ENCODE results near the gene CYB561. TPM values are rescaled to one million over a fixed set of nuclear protein-coding genes. Genes with fewer than 3 reads are reported as not detected.
"Not testable (repeated sequence)": the region's sequence is repeated elsewhere in the genome, so short reads cannot be mapped to it uniquely, and the experiment has no call there.

The CYB561 gene
- total RNA-seq, 1 donor from 2014 or later: 4.2 TPM

- Histone ChIP-seq H3K9me3 (ENCODE audit: control insufficient read depth in 3 of 3, low read length in 3 of 3) (no peaks in the 10 kb centered on the region), H3K36me3 (ENCODE audit: control insufficient read depth in 3 of 3, insufficient read depth in 3 of 3, low read length in 3 of 3) (no peaks in the 10 kb centered on the region), H3K4me1 (ENCODE audit: control insufficient read depth in 3 of 3, insufficient read depth in 3 of 3, low read length in 3 of 3) (peaks cover 14 to 31% (median 25%) of the 10 kb centered on the region in 3 donors), H3K27me3 (ENCODE audit: control insufficient read depth in 3 of 3, insufficient read depth in 3 of 3, low read length in 3 of 3) (peaks cover 20 to 42% (median 24%) of the 10 kb centered on the region in 3 donors), H3K4me3 (ENCODE audit: low read length in 3 of 3) (no peak overlapping the region), H3K27ac (ENCODE audit: low read depth, low read length) (no peak overlapping the region), H3K9ac (ENCODE audit: low read depth in 1 of 3, low read length in 3 of 3) (no peak overlapping the region)
Measured at GRCh38 chr17:63474586-63475460, 28.7 kb upstream of the CYB561 start.

GRCh38 chr17:63474174-63474573 lies 28.1 kb upstream of the CYB561 start:
- no peaks in the 10 kb centered on the region for H3K36me3 ChIP-seq (ENCODE audit: control insufficient read depth in 3 of 3, insufficient read depth in 3 of 3, low read length in 3 of 3)
- no peak overlapping the region for H3K9ac ChIP-seq (ENCODE audit: low read depth in 1 of 3, low read length in 3 of 3)
- peaks cover 15 to 35% (median 18%) of the 10 kb centered on the region in 3 donors for H3K27me3 ChIP-seq (ENCODE audit: control insufficient read depth in 3 of 3, insufficient read depth in 3 of 3, low read length in 3 of 3)
- H3K9me3 ChIP-seq (ENCODE audit: control insufficient read depth in 3 of 3, low read length in 3 of 3): no peaks in the 10 kb centered on the region
- no peak overlapping the region for H3K4me3 ChIP-seq (ENCODE audit: low read length in 3 of 3)
- no peak overlapping the region for H3K27ac ChIP-seq (ENCODE audit: low read depth, low read length)
- H3K4me1 ChIP-seq (ENCODE audit: control insufficient read depth in 3 of 3, insufficient read depth in 3 of 3, low read length in 3 of 3): peaks cover 13 to 26% (median 24%) of the 10 kb centered on the region in 3 donors

- H3K9ac ChIP-seq (ENCODE audit: low read depth in 1 of 3, low read length in 3 of 3); H3K4me1 ChIP-seq (ENCODE audit: control insufficient read depth in 3 of 3, insufficient read depth in 3 of 3, low read length in 3 of 3); H3K4me3 ChIP-seq (ENCODE audit: low read length in 3 of 3); H3K36me3 ChIP-seq (ENCODE audit: control insufficient read depth in 3 of 3, insufficient read depth in 3 of 3, low read length in 3 of 3); H3K27ac ChIP-seq (ENCODE audit: low read depth, low read length); H3K9me3 ChIP-seq (ENCODE audit: control insufficient read depth in 3 of 3, low read length in 3 of 3); H3K27me3 ChIP-seq (ENCODE audit: control insufficient read depth in 3 of 3, insufficient read depth in 3 of 3, low read length in 3 of 3): not testable (repeated sequence)
Measured at GRCh38 chr17:63468099-63468498, 22.0 kb upstream of the CYB561 start.

GRCh38 chr17:63464691-63465236 lies 18.7 kb upstream of the CYB561 start:
- Histone ChIP-seq H3K4me3 (ENCODE audit: low read length in 3 of 3) (no peak overlapping the region), H3K27me3 (ENCODE audit: control insufficient read depth in 3 of 3, insufficient read depth in 3 of 3, low read length in 3 of 3) (peaks cover 0 to 2% (median 0%) of the 10 kb centered on the region in 3 donors), H3K9ac (ENCODE audit: low read depth in 1 of 3, low read length in 3 of 3) (no peak overlapping the region), H3K27ac (ENCODE audit: low read depth, low read length) (no peak overlapping the region), H3K36me3 (ENCODE audit: control insufficient read depth in 3 of 3, insufficient read depth in 3 of 3, low read length in 3 of 3) (no peaks in the 10 kb centered on the region), H3K9me3 (ENCODE audit: control insufficient read depth in 3 of 3, low read length in 3 of 3) (no peaks in the 10 kb centered on the region), H3K4me1 (ENCODE audit: control insufficient read depth in 3 of 3, insufficient read depth in 3 of 3, low read length in 3 of 3) (no peaks in the 10 kb centered on the region)

- Histone ChIP-seq H3K27ac (ENCODE audit: low read depth, low read length) (no peak overlapping the region), H3K27me3 (ENCODE audit: control insufficient read depth in 3 of 3, insufficient read depth in 3 of 3, low read length in 3 of 3) (peaks cover 0 to 2% (median 0%) of the 10 kb centered on the region in 3 donors), H3K4me1 (ENCODE audit: control insufficient read depth in 3 of 3, insufficient read depth in 3 of 3, low read length in 3 of 3) (no peaks in the 10 kb centered on the region), H3K9ac (ENCODE audit: low read depth in 1 of 3, low read length in 3 of 3) (no peak overlapping the region), H3K9me3 (ENCODE audit: control insufficient read depth in 3 of 3, low read length in 3 of 3) (no peaks in the 10 kb centered on the region), H3K36me3 (ENCODE audit: control insufficient read depth in 3 of 3, insufficient read depth in 3 of 3, low read length in 3 of 3) (no peaks in the 10 kb centered on the region), H3K4me3 (ENCODE audit: low read length in 3 of 3) (no peak overlapping the region)
Measured at GRCh38 chr17:63463771-63464170, 17.7 kb upstream of the CYB561 start.

- H3K27me3 ChIP-seq (ENCODE audit: control insufficient read depth in 3 of 3, insufficient read depth in 3 of 3, low read length in 3 of 3): no peaks in the 10 kb centered on the region
- H3K4me3 ChIP-seq (ENCODE audit: low read length in 3 of 3): no peak overlapping the region
- H3K27ac ChIP-seq (ENCODE audit: low read depth, low read length): peak overlapping the region; percentile 30
- H3K9me3 ChIP-seq (ENCODE audit: control insufficient read depth in 3 of 3, low read length in 3 of 3): no peaks in the 10 kb centered on the region
- H3K36me3 ChIP-seq (ENCODE audit: control insufficient read depth in 3 of 3, insufficient read depth in 3 of 3, low read length in 3 of 3): no peaks in the 10 kb centered on the region
- H3K4me1 ChIP-seq (ENCODE audit: control insufficient read depth in 3 of 3, insufficient read depth in 3 of 3, low read length in 3 of 3): no peaks in the 10 kb centered on the region
- no peak overlapping the region for H3K9ac ChIP-seq (ENCODE audit: low read depth in 1 of 3, low read length in 3 of 3)
Measured at GRCh38 chr17:63460018-63460417, 13.9 kb upstream of the CYB561 start.

GRCh38 chr17:63458478-63458877 lies 12.4 kb upstream of the CYB561 start:
- Histone ChIP-seq H3K4me3 (ENCODE audit: low read length in 3 of 3) (no peak overlapping the region), H3K9me3 (ENCODE audit: control insufficient read depth in 3 of 3, low read length in 3 of 3) (no peaks in the 10 kb centered on the region), H3K27ac (ENCODE audit: low read depth, low read length) (no peak overlapping the region), H3K4me1 (ENCODE audit: control insufficient read depth in 3 of 3, insufficient read depth in 3 of 3, low read length in 3 of 3) (no peaks in the 10 kb centered on the region), H3K36me3 (ENCODE audit: control insufficient read depth in 3 of 3, insufficient read depth in 3 of 3, low read length in 3 of 3) (no peaks in the 10 kb centered on the region), H3K9ac (ENCODE audit: low read depth in 1 of 3, low read length in 3 of 3) (no peak overlapping the region), H3K27me3 (ENCODE audit: control insufficient read depth in 3 of 3, insufficient read depth in 3 of 3, low read length in 3 of 3) (no peaks in the 10 kb centered on the region)

GRCh38 chr17:63455417-63455816 lies 9.3 kb upstream of the CYB561 start:
- Histone ChIP-seq H3K4me1 (ENCODE audit: control insufficient read depth in 3 of 3, insufficient read depth in 3 of 3, low read length in 3 of 3) (peaks cover 3 to 17% (median 4%) of the 10 kb centered on the region in 3 donors), H3K9me3 (ENCODE audit: control insufficient read depth in 3 of 3, low read length in 3 of 3) (no peaks in the 10 kb centered on the region), H3K36me3 (ENCODE audit: control insufficient read depth in 3 of 3, insufficient read depth in 3 of 3, low read length in 3 of 3) (no peaks in the 10 kb centered on the region), H3K4me3 (ENCODE audit: low read length in 3 of 3) (no peak overlapping the region), H3K27me3 (ENCODE audit: control insufficient read depth in 3 of 3, insufficient read depth in 3 of 3, low read length in 3 of 3) (no peaks in the 10 kb centered on the region), H3K9ac (ENCODE audit: low read depth in 1 of 3, low read length in 3 of 3) (no peak overlapping the region), H3K27ac (ENCODE audit: low read depth, low read length) (no peak overlapping the region)

GRCh38 chr17:63454915-63455314 lies 8.8 kb upstream of the CYB561 start:
- no peaks in the 10 kb centered on the region for H3K9me3 ChIP-seq (ENCODE audit: control insufficient read depth in 3 of 3, low read length in 3 of 3)
- no peak overlapping the region for H3K4me3 ChIP-seq (ENCODE audit: low read length in 3 of 3)
- H3K36me3 ChIP-seq (ENCODE audit: control insufficient read depth in 3 of 3, insufficient read depth in 3 of 3, low read length in 3 of 3): no peaks in the 10 kb centered on the region
- H3K27me3 ChIP-seq (ENCODE audit: control insufficient read depth in 3 of 3, insufficient read depth in 3 of 3, low read length in 3 of 3): no peaks in the 10 kb centered on the region
- peaks cover 5 to 21% (median 9%) of the 10 kb centered on the region in 3 donors for H3K4me1 ChIP-seq (ENCODE audit: control insufficient read depth in 3 of 3, insufficient read depth in 3 of 3, low read length in 3 of 3)
- no peak overlapping the region for H3K27ac ChIP-seq (ENCODE audit: low read depth, low read length)
- H3K9ac ChIP-seq (ENCODE audit: low read depth in 1 of 3, low read length in 3 of 3): no peak overlapping the region

GRCh38 chr17:63454357-63454756 lies 8.3 kb upstream of the CYB561 start:
- not testable (repeated sequence) for H3K27ac ChIP-seq (ENCODE audit: low read depth, low read length); H3K9ac ChIP-seq (ENCODE audit: low read depth in 1 of 3, low read length in 3 of 3); H3K4me3 ChIP-seq (ENCODE audit: low read length in 3 of 3); H3K27me3 ChIP-seq (ENCODE audit: control insufficient read depth in 3 of 3, insufficient read depth in 3 of 3, low read length in 3 of 3); H3K36me3 ChIP-seq (ENCODE audit: control insufficient read depth in 3 of 3, insufficient read depth in 3 of 3, low read length in 3 of 3); H3K9me3 ChIP-seq (ENCODE audit: control insufficient read depth in 3 of 3, low read length in 3 of 3)
- H3K4me1 ChIP-seq (ENCODE audit: control insufficient read depth in 3 of 3, insufficient read depth in 3 of 3, low read length in 3 of 3): peaks cover 5 to 21% (median 9%) of the 10 kb centered on the region in 3 donors

Measured in skeletal muscle tissue (tissue), 4 donors.